ENCODE results near the gene RAB14.

Gene RAB14

GRCh38 chr9:121232251-121232650 lies 30.6 kb upstream of the RAB14 start:
- H3K27ac Mint-ChIP-seq: no peak overlapping the region
- H3K27me3 Mint-ChIP-seq: no peaks in the 10 kb centered on the region
- H3K9me3 Mint-ChIP-seq: no peaks in the 10 kb centered on the region
- DNase-seq (no peak), ATAC-seq (replicated peaks) (no peak)
- H3K4me3 Mint-ChIP-seq: no peak overlapping the region
- H3K36me3 Mint-ChIP-seq (ENCODE audit: insufficient read depth): peaks cover 2% of the 10 kb centered on the region
- no peaks in the 10 kb centered on the region for H3K4me1 Mint-ChIP-seq (ENCODE audit: low read depth in 2 of 2)

- no peak overlapping the region for H3K4me3 Mint-ChIP-seq
Measured at GRCh38 chr9:121230256-121230655, 28.6 kb upstream of the RAB14 start.

GRCh38 chr9:121227862-121228261 lies 26.2 kb upstream of the RAB14 start:
- H3K4me1 Mint-ChIP-seq (ENCODE audit: low read depth in 2 of 2): no peaks in the 10 kb centered on the region
- ATAC-seq (replicated peaks) (no peak), DNase-seq (no peak)
- no peaks in the 10 kb centered on the region for H3K9me3 Mint-ChIP-seq
- H3K4me3 Mint-ChIP-seq: no peak overlapping the region
- H3K27ac Mint-ChIP-seq: no peak overlapping the region
- no peaks in the 10 kb centered on the region for H3K27me3 Mint-ChIP-seq
- no peaks in the 10 kb centered on the region for H3K36me3 Mint-ChIP-seq (ENCODE audit: insufficient read depth)

More at GRCh38 chr9:121230256-121230655, 28.6 kb upstream of the RAB14 start:
- Mint-ChIP-seq H3K36me3 (ENCODE audit: insufficient read depth) (no peaks in the 10 kb centered on the region), H3K27ac (no peak overlapping the region), H3K4me1 (ENCODE audit: low read depth in 2 of 2) (no peaks in the 10 kb centered on the region), H3K27me3 (no peaks in the 10 kb centered on the region), H3K9me3 (no peaks in the 10 kb centered on the region)
- DNase-seq: no peak
- ATAC-seq (replicated peaks): no peak

- Mint-ChIP-seq H3K36me3 (ENCODE audit: insufficient read depth) (no peaks in the 10 kb centered on the region), H3K4me1 (ENCODE audit: low read depth in 2 of 2) (no peaks in the 10 kb centered on the region), H3K4me3 (no peak overlapping the region), H3K27me3 (no peaks in the 10 kb centered on the region), H3K27ac (no peak overlapping the region), H3K9me3 (no peaks in the 10 kb centered on the region)
- ATAC-seq (replicated peaks) (no peak), DNase-seq (no peak)
Measured at GRCh38 chr9:121226175-121226574, 24.5 kb upstream of the RAB14 start.

DNA sequence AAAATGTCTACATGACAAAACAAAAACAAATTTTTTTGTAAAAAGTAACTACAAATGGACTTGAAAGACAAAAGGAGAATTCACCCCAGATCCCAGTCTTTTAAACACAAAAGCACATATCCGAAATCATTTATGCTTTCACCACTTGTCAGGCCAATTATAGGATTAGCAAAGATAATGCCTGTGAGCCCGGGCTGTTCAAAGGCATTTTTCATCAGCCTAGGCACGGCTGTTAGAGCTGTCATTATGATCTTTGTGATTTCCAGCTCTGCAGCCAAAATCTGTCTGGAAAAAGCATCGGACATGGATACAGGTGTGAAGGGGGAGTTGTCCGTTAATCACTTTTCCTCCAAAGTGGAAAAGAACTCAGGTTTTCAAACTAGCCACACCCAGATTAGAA lies 23.6 kb upstream of the RAB14 start:
- no peak overlapping the region for H3K27ac Mint-ChIP-seq
- H3K9me3 Mint-ChIP-seq: no peaks in the 10 kb centered on the region
- DNase-seq: no peak
- H3K4me3 Mint-ChIP-seq: no peak overlapping the region
- H3K36me3 Mint-ChIP-seq (ENCODE audit: insufficient read depth): no peaks in the 10 kb centered on the region
- no peaks in the 10 kb centered on the region for H3K4me1 Mint-ChIP-seq (ENCODE audit: low read depth in 2 of 2)
- ATAC-seq (replicated peaks): no peak
- H3K27me3 Mint-ChIP-seq: no peaks in the 10 kb centered on the region

DNA sequence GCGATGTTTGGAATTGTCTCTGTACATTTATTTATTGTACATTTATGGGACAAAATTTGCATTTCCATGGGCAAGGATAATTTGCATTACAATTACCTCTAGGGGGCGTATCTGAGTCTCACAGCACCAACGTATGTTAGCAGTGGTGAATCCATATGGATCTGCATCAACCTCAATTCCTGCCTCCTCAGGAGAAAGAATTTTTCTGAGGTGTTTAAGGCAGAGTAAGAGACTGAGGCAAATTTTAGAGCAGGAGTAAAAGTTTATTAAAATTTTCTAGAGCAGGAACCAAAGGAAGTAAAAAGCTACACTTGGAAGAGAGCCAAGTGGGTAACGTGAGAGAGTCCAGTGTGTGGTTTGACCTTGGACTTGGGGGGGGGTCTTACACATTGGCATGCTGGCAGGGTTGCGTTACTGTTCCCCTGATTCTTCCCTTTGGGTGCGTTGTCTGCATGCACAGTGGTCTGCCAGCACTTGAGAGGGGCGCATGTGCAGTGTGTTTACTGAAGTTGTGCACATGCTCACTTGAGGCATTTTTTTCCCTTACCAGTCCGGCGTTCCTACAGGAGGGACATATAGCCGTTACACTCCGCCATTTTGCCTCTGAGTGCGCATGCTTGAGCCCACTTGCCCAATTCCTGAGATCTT lies 21.0 kb upstream of the RAB14 start:
- DNase-seq (no peak), ATAC-seq (replicated peaks) (no peak)
- no peaks in the 10 kb centered on the region for H3K4me1 Mint-ChIP-seq (ENCODE audit: low read depth in 2 of 2)
- H3K27ac Mint-ChIP-seq: no peak overlapping the region
- H3K36me3 Mint-ChIP-seq (ENCODE audit: insufficient read depth): no peaks in the 10 kb centered on the region
- no peak overlapping the region for H3K4me3 Mint-ChIP-seq
- no peaks in the 10 kb centered on the region for H3K27me3 Mint-ChIP-seq
- no peaks in the 10 kb centered on the region for H3K9me3 Mint-ChIP-seq

DNA sequence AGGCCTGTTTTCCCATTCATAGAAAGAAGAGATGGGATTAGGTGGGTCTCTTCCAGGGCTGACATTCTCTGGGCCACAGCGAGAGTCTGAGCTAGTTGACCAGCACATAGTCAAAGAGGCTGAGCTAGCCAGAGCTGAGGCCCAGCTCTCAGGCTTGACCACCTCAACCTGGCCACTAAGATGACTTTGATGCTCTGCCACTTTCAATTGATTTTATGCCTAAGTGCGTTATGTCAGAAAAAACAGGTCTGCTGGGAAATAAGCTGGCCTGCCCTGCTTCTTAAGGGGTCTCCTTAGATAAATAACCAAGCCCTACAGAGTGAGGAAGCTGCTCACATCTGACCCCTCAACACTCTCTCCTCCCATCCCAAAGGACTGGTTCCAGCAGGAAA lies 20.0 kb upstream of the RAB14 start:
- H3K9me3 Mint-ChIP-seq: no peaks in the 10 kb centered on the region
- no peak for DNase-seq
- no peaks in the 10 kb centered on the region for H3K36me3 Mint-ChIP-seq (ENCODE audit: insufficient read depth)
- H3K4me1 Mint-ChIP-seq (ENCODE audit: low read depth in 2 of 2): no peaks in the 10 kb centered on the region
- H3K27me3 Mint-ChIP-seq: no peaks in the 10 kb centered on the region
- ATAC-seq (replicated peaks): no peak
- no peak overlapping the region for H3K27ac Mint-ChIP-seq
- no peak overlapping the region for H3K4me3 Mint-ChIP-seq

DNA sequence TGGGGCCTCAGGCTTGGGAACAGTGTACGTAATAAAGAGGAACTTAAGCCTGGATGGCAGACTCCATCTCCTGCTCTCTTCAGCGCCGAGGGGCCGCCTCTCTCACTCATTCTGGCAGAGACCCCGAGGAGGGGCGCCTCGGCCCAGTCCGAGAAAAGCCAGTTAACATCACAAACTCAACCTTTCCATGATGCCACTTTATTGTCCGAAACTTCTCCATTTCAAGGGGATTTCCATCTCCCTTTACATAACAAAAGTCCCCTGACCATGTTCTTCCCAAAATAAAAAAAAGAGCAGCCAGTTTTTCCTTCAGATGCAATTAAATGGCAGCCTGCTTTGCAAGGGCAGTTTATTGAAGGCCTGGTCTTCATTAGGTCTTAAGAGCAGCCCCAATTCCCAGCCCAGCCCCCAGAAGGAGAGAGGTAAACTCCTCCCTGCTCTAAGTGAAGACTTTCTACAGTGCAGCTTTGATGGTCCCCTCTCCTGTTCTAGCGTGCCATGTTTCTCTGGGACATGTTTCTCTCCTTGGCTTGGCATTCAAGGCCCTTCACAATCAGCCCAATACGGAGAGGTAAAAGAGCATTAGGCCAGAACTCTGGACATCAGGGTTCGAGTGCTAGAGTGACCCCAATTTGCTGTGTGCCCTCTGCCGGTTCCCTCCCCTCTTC lies 19.5 kb upstream of the RAB14 start:
- Mint-ChIP-seq H3K27ac (peak overlapping the region in 1 of 2 donors; percentile 20), H3K4me1 (ENCODE audit: low read depth in 2 of 2) (no peaks in the 10 kb centered on the region), H3K4me3 (no peak overlapping the region), H3K9me3 (no peaks in the 10 kb centered on the region), H3K36me3 (ENCODE audit: insufficient read depth) (no peaks in the 10 kb centered on the region), H3K27me3 (no peaks in the 10 kb centered on the region)
- ATAC-seq (replicated peaks): no peak
- DNase-seq: no peak

- H3K27ac Mint-ChIP-seq: no peak overlapping the region
- no peaks in the 10 kb centered on the region for H3K9me3 Mint-ChIP-seq
- H3K27me3 Mint-ChIP-seq: no peaks in the 10 kb centered on the region
- H3K4me1 Mint-ChIP-seq (ENCODE audit: low read depth in 2 of 2): no peaks in the 10 kb centered on the region
- DNase-seq (no peak), ATAC-seq (replicated peaks) (no peak)
- no peaks in the 10 kb centered on the region for H3K36me3 Mint-ChIP-seq (ENCODE audit: insufficient read depth)
- H3K4me3 Mint-ChIP-seq: no peak overlapping the region
Measured at GRCh38 chr9:121219530-121219929, 17.9 kb upstream of the RAB14 start.

DNA sequence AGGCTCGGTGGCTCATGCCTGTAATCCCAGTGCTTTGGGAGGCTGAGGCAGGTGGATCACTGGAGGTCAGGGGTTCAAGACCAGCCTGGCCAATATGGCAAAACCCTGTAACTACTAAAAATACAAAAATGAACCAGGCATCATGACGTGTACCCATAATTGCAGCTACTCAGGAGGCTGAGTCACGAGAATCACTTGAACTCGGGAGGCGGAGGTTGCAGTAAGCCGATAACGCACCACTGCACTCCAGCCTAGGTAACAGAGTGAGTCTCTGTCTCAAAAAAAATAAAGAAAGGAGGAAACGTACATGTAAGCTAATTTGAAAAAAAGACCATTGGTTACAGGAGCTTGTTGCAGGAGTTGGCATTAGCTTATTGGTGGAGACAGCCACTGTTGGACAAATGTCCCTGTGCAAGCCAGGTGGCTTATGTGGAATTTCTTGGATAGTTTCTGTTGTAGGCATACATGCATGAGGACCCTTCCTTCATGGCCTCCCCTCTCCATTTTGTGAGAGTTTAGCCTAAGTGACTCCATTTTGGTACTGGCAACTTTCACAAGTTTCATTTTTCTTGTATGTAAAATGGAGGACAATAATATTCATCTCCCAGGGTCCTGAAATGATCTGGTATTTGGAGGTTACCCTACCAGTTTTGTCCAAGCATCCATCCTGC lies 16.8 kb upstream of the RAB14 start:
- Mint-ChIP-seq H3K4me3 (no peak overlapping the region), H3K27me3 (no peaks in the 10 kb centered on the region), H3K36me3 (ENCODE audit: insufficient read depth) (no peaks in the 10 kb centered on the region), H3K9me3 (no peaks in the 10 kb centered on the region), H3K4me1 (ENCODE audit: low read depth in 2 of 2) (peaks cover 0 to 3% of the 10 kb centered on the region in 2 donors), H3K27ac (no peak overlapping the region)
- DNase-seq (no peak), ATAC-seq (replicated peaks) (no peak)

GRCh38 chr9:121217609-121218292 lies 16.1 kb upstream of the RAB14 start:
- no peak for ATAC-seq (replicated peaks)

GRCh38 chr9:121216271-121216805 lies 14.7 kb upstream of the RAB14 start:
- H3K27me3 Mint-ChIP-seq: no peaks in the 10 kb centered on the region
- H3K36me3 Mint-ChIP-seq (ENCODE audit: insufficient read depth): no peaks in the 10 kb centered on the region
- peaks cover 0 to 3% of the 10 kb centered on the region in 2 donors for H3K4me1 Mint-ChIP-seq (ENCODE audit: low read depth in 2 of 2)
- DNase-seq: no peak
- no peaks in the 10 kb centered on the region for H3K9me3 Mint-ChIP-seq
- H3K27ac Mint-ChIP-seq: no peak overlapping the region
- no peak for ATAC-seq (replicated peaks)
- H3K4me3 Mint-ChIP-seq: no peak overlapping the region

More at GRCh38 chr9:121217609-121218292, 16.1 kb upstream of the RAB14 start:
- no peaks in the 10 kb centered on the region for H3K27me3 Mint-ChIP-seq
- no peaks in the 10 kb centered on the region for H3K9me3 Mint-ChIP-seq
- no peak overlapping the region for H3K27ac Mint-ChIP-seq
- no peak for DNase-seq
- no peak overlapping the region for H3K4me3 Mint-ChIP-seq
- peaks cover 0 to 3% of the 10 kb centered on the region in 2 donors for H3K4me1 Mint-ChIP-seq (ENCODE audit: low read depth in 2 of 2)
- H3K36me3 Mint-ChIP-seq (ENCODE audit: insufficient read depth): no peaks in the 10 kb centered on the region

GRCh38 chr9:121214005-121214404 lies 12.3 kb upstream of the RAB14 start:
- Mint-ChIP-seq H3K9me3 (no peaks in the 10 kb centered on the region), H3K27me3 (no peaks in the 10 kb centered on the region), H3K4me3 (no peak overlapping the region), H3K27ac (no peak overlapping the region), H3K36me3 (ENCODE audit: insufficient read depth) (no peaks in the 10 kb centered on the region), H3K4me1 (ENCODE audit: low read depth in 2 of 2) (peaks cover 0 to 3% of the 10 kb centered on the region in 2 donors)
- ATAC-seq (replicated peaks) (no peak), DNase-seq (no peak)

Measured in effector memory CD8-positive, alpha-beta T cell (primary cell).